Upper lobe of left lung (tissue), 4 donors: Measurements from ENCODE around the gene PTK6.

Source experiments
- CTCF ChIP-seq, 6 experiments: fragments of 450-650 bp in 4 of 6; fragments of 200-600 bp in 2 of 6; sonication (generic) in 2 of 6; IDR thresholded peaks; one replicate each; pipeline ENCODE4 v1.5.1; 2016 to 2019; ENCODE audit warnings: antibody characterized with exemption in 6 of 6
- EP300 ChIP-seq, 4 donors: sonication (generic); formaldehyde crosslinking; IDR thresholded peaks; one replicate each; pipeline ENCODE4 v1.5.1; 2017; ENCODE audit warnings: antibody characterized with exemption in 4 of 4, control low read depth in 2 of 4
- POLR2A ChIP-seq, 4 donors: fragments of 450-650 bp; IDR thresholded peaks; one replicate each; pipeline ENCODE4 v1.5.1; 2016 to 2017; ENCODE audit warnings: antibody characterized with exemption in 4 of 4, mild to moderate bottlenecking in 2 of 4
- POLR2AphosphoS5 ChIP-seq, 2 donors: sonication (generic); formaldehyde crosslinking; IDR thresholded peaks; one replicate each; pipeline ENCODE4 v1.5.1; 2017; ENCODE audit warnings: antibody characterized with exemption in 2 of 2

- TF ChIP-seq POLR2A (IDR thresholded peaks at IDR 0.05): no peak
- no peak for TF ChIP-seq CTCF (IDR thresholded peaks at IDR 0.05)
- no peak for TF ChIP-seq POLR2AphosphoS5 (IDR thresholded peaks at IDR 0.05)
- no peak for TF ChIP-seq EP300 (IDR thresholded peaks at IDR 0.05)
Measured at GRCh38 chr20:63484651-63485403, 52.3 kb downstream of the PTK6 start.
